PC-3 (cell line): ENCODE measurements around the gene CD151. TPM values are rescaled to one million over a fixed set of nuclear protein-coding genes. Genes with fewer than 3 reads are reported as not detected.

ENCODE experiments used
- ATAC-seq: fragments of 200-7000 bp; cut with Tn5 transposase; 2 replicates; pipeline ENCODE4 v1.9.1; 2020; ENCODE audit warnings: mild to moderate bottlenecking, moderate library complexity
- BruUV-seq: library from RNA; stranded (reverse); fragments of 400-500 nt; replicated peaks from 2 replicates; lab custom pipeline; 2021; lab: Mats Ljungman, UMichigan
- CTCF ChIA-PET: fragments of 300-600 bp; sonication (Branson Sonifier 250); formaldehyde crosslinking; loops from one replicate; lab custom pipeline; 2022; ENCODE audit warnings: antibody characterized with exemption; lab: Charles Lee
- POLR2A ChIA-PET: fragments of 300-600 bp; sonication (Branson Sonifier 250); formaldehyde crosslinking; loops from one replicate; lab custom pipeline; 2022; ENCODE audit warnings: antibody characterized with exemption; ENCODE audit not compliant: unreplicated experiment; lab: Charles Lee
- DNase-seq: peaks from one replicate; pipeline ENCODE4 v3.0.0-alpha.2; 2015
- H2AFZ ChIP-seq: fragments of 300-600 bp; sonication (generic); 2 replicates; pipeline ENCODE4 v1.6.0; 2016; ENCODE audit warnings: antibody characterized with exemption, low read length
- H3F3A ChIP-seq: fragments of 300-600 bp; sonication (generic); one replicate; pipeline ENCODE4 v1.6.0; 2017; ENCODE audit warnings: antibody characterized with exemption, low read length, control low read depth, mild to moderate bottlenecking; ENCODE audit not compliant: unreplicated experiment
- H3K27ac ChIP-seq: fragments of 300-600 bp; sonication (generic); 2 replicates; pipeline ENCODE4 v1.5.1; 2016; ENCODE audit warnings: mild to moderate bottlenecking, low read length
- H3K27me3 ChIP-seq: fragments of 300-600 bp; sonication (generic); 2 replicates; pipeline ENCODE4 v1.6.1; 2016; ENCODE audit warnings: low read length, mixed read lengths
- H3K36me3 ChIP-seq: fragments of 300-600 bp; sonication (generic); 2 replicates; pipeline ENCODE4 v1.6.1; 2016; ENCODE audit warnings: low read depth, mixed run types, low read length, mixed read lengths
- H3K4me1 ChIP-seq: fragments of 300-600 bp; sonication (generic); 2 replicates; pipeline ENCODE4 v1.5.1; 2016; ENCODE audit warnings: low read length; ENCODE audit not compliant: insufficient read depth
- H3K4me2 ChIP-seq: fragments of 300-600 bp; sonication (generic); 2 replicates; pipeline ENCODE4 v1.6.0; 2016; ENCODE audit warnings: low read length
- H3K4me3 ChIP-seq: fragments of 300-600 bp; sonication (generic); 2 replicates; pipeline ENCODE4 v1.5.1; 2016; ENCODE audit warnings: mild to moderate bottlenecking, low read length, mixed read lengths
- H3K79me2 ChIP-seq: fragments of 300-600 bp; sonication (generic); 2 replicates; pipeline ENCODE4 v1.6.1; 2017; ENCODE audit warnings: low read length, mixed read lengths
- H3K9ac ChIP-seq: fragments of 300-600 bp; sonication (generic); 2 replicates; pipeline ENCODE4 v1.6.0; 2016; ENCODE audit warnings: mild to moderate bottlenecking, low read length
- H3K9me2 ChIP-seq: fragments of 300-600 bp; sonication (generic); replicated peaks from 2 replicates; pipeline ENCODE4 v1.6.1; 2016; ENCODE audit warnings: mixed run types, low read length, mixed read lengths
- H3K9me3 ChIP-seq: fragments of 300-600 bp; sonication (generic); 2 replicates; pipeline ENCODE4 v1.6.1; 2016; ENCODE audit warnings: low read length, mixed read lengths
- H4K20me1 ChIP-seq: fragments of 300-600 bp; sonication (generic); 2 replicates; pipeline ENCODE4 v1.6.1; 2016; ENCODE audit warnings: low read length, mixed read lengths
- EZH2 ChIP-seq: fragments of 300-600 bp; sonication (generic); IDR thresholded peaks from one replicate; pipeline ENCODE4 v1.6.1; 2017; ENCODE audit warnings: antibody characterized with exemption, mild to moderate bottlenecking, low read length; ENCODE audit not compliant: unreplicated experiment
- EZH2phosphoT487 ChIP-seq: fragments of 300-600 bp; sonication (generic); IDR thresholded peaks from 2 replicates; pipeline ENCODE4 v1.6.1; 2018; ENCODE audit warnings: mild to moderate bottlenecking, antibody characterized with exemption, low read length, borderline replicate concordance
- intact Hi-C: fragments of 100-400 bp; cut with micrococcal nuclease; formaldehyde crosslinking; loops from 2 replicates; pipeline ENCODE4 v1.9.0; 2023
- total RNA-seq: library from RNA; depleted of rRNA; stranded (reverse); fragments of >200 nt; gene quantifications from 2 replicates; pipeline ENCODE4 v1.2.3, GENCODE V29; 2014
- TF ChIP-seq, protein P1 (sequence below): fragments of 300-600 bp; sonication (generic); conservative IDR thresholded peaks from 2 replicates; pipeline ENCODE4 v1.5.1; 2017; ENCODE audit warnings: antibody characterized with exemption, low read depth, mild to moderate bottlenecking, low read length

The CD151 gene
- total RNA-seq, 1 experiment from 2014 or later = 469 TPM

DNA sequence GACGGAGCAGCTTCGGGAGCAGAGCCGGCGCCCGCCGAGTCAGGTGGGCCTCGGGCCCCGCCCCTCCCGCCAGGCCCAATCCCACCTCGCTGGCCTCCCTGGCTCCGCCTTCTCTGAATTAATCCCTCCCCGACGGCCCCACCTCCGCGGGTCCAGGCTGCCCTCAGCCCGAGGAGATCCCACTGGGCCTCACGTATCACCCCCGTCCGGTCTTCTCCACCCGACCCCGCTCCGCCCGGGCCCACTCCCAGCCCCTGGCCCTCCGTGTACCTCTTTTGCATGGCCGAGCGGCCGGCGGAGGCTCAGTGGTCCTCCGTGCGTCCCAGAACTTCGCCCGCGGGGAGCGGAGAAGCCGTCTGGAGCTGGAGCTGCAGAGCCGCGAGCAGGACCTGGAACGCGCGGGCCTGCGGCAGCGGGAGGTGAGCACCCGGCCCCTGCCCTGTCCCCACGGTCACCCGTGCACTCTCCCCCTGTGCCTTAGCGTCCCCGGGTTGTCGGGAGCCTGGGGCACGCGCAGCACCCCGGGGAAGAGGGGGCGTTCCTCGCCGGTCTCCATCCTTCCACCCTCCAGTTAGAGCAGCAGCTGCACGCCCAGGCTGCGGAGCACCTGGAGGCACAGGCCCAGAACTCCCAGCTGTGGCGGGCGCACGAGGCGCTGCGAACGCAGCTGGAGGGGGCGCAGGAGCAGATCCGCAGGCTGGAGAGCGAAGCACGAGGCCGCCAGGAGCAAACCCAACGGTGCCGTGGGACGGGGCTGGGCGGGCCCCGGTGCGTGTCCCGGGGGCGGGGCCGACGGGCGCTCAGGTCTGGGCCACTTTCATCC is 2.2 kb upstream of the CD151 start:
- BruUV-seq = no TSS peak
- no peak overlapping the region for H2AFZ ChIP-seq
- TF ChIP-seq EZH2 (no peak), EZH2phosphoT487 (no peak)
- TF ChIP-seq, protein P1, sequence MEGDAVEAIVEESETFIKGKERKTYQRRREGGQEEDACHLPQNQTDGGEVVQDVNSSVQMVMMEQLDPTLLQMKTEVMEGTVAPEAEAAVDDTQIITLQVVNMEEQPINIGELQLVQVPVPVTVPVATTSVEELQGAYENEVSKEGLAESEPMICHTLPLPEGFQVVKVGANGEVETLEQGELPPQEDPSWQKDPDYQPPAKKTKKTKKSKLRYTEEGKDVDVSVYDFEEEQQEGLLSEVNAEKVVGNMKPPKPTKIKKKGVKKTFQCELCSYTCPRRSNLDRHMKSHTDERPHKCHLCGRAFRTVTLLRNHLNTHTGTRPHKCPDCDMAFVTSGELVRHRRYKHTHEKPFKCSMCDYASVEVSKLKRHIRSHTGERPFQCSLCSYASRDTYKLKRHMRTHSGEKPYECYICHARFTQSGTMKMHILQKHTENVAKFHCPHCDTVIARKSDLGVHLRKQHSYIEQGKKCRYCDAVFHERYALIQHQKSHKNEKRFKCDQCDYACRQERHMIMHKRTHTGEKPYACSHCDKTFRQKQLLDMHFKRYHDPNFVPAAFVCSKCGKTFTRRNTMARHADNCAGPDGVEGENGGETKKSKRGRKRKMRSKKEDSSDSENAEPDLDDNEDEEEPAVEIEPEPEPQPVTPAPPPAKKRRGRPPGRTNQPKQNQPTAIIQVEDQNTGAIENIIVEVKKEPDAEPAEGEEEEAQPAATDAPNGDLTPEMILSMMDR = no peak
- H3F3A ChIP-seq = no peaks in the 10 kb centered on the region
- H3K27me3 ChIP-seq = no peaks in the 10 kb centered on the region
- H3K9ac ChIP-seq = no peak overlapping the region
- no peaks in the 10 kb centered on the region for H3K9me2 ChIP-seq
- H3K9me3 ChIP-seq = no peaks in the 10 kb centered on the region
- CTCF ChIA-PET = no interaction called here
- H3K27ac ChIP-seq = no peak overlapping the region
- intact Hi-C loops = no loop called here
- H3K4me1 ChIP-seq = peaks cover 45% of the 10 kb centered on the region
- H3K4me2 ChIP-seq = no peak overlapping the region
- no peaks in the 10 kb centered on the region for H4K20me1 ChIP-seq
- H3K79me2 ChIP-seq = peaks cover 33% of the 10 kb centered on the region
- no peak overlapping the region for H3K4me3 ChIP-seq
- H3K36me3 ChIP-seq = no peaks in the 10 kb centered on the region
- DNase-seq (no peak), ATAC-seq (no peak)
- POLR2A ChIA-PET = interaction anchor here (0.6 kb wide), 1 partner anchor 230 kb away, joined by 4 read pairs; no protein-coding TSS in a partner anchor

- peak overlapping the region; percentile 93 for H3K4me2 ChIP-seq
- H3K27me3 ChIP-seq = no peaks in the 10 kb centered on the region
- ATAC-seq (no peak), DNase-seq (no peak)
- H3K4me1 ChIP-seq = peaks cover 37% of the 10 kb centered on the region
- H4K20me1 ChIP-seq = no peaks in the 10 kb centered on the region
- no peaks in the 10 kb centered on the region for H3K9me2 ChIP-seq
- H3K27ac ChIP-seq = no peak overlapping the region
- intact Hi-C loops = no loop called here
- no peaks in the 10 kb centered on the region for H3K9me3 ChIP-seq
- ChIA-PET CTCF (no interaction called here), POLR2A (interaction anchor here (0.6 to 2.0 kb wide), 2 partner anchors 12 to 229 kb away, joined by 4 to 16 read pairs; partner anchors contain the start of gene PNPLA2)
- peaks cover 39% of the 10 kb centered on the region for H3K79me2 ChIP-seq
- H3K4me3 ChIP-seq = peak overlapping the region; percentile 83; the same call in 1 of the 2 replicates
- H3K36me3 ChIP-seq = 0 out of 2 replicates have a peak, but pooled peaks cover 3% of the 10 kb centered on the region
- H3F3A ChIP-seq = no peaks in the 10 kb centered on the region
- no peak overlapping the region for H2AFZ ChIP-seq
- H3K9ac ChIP-seq = no peak overlapping the region
- TF ChIP-seq EZH2 = no peak
- TF ChIP-seq, protein P1 = no peak
- no peak for TF ChIP-seq EZH2phosphoT487
- no TSS peak for BruUV-seq
These were observed 1.5 kb upstream of the CD151 start for GRCh38 chr11:831118-831864.
